Measurements from ENCODE around the gene MC3R.

The MC3R gene

GRCh38 chr20:56249956-56250355 lies 1.4 kb downstream of the MC3R start:
- no peak for DNase-seq (ENCODE audit: low spot score)

- no peak for DNase-seq (ENCODE audit: low spot score)
These were observed 9.1 kb downstream of the MC3R start for GRCh38 chr20:56257604-56258003.

- DNase-seq (ENCODE audit: low spot score): no peak
These were observed 11.4 kb downstream of the MC3R start for GRCh38 chr20:56259948-56260347.

GRCh38 chr20:56268536-56268935 lies 20.0 kb downstream of the MC3R start:
- DNase-seq (ENCODE audit: low spot score): no peak

- no peak for DNase-seq (ENCODE audit: low spot score)
These were observed 23.4 kb downstream of the MC3R start for GRCh38 chr20:56271974-56272373.

- no peak for DNase-seq (ENCODE audit: low spot score)
These were observed 25.0 kb downstream of the MC3R start for GRCh38 chr20:56273491-56273890.

GRCh38 chr20:56274156-56274555 lies 25.6 kb downstream of the MC3R start:
- no peak for DNase-seq (ENCODE audit: low spot score)

- DNase-seq (ENCODE audit: low spot score): no peak
These were observed 29.7 kb downstream of the MC3R start for GRCh38 chr20:56278196-56278595.

GRCh38 chr20:56285496-56285895 lies 37.0 kb downstream of the MC3R start:
- DNase-seq (ENCODE audit: low spot score): no peak

GRCh38 chr20:56289652-56290051 lies 41.1 kb downstream of the MC3R start:
- no peak for DNase-seq (ENCODE audit: low spot score)

GRCh38 chr20:56299362-56299761 lies 50.8 kb downstream of the MC3R start:
- no peak for DNase-seq (ENCODE audit: low spot score)
